Memory B cell (primary cell): Measurements from ENCODE around the gene NT5C3B.
"Not testable (repeated sequence)": the region's sequence is repeated elsewhere in the genome, so short reads cannot be mapped to it uniquely, and the experiment has no call there.

Experiments used
- ATAC-seq: fragments of 150-1000 bp; cut with Tn5 transposase; 2 replicates; pipeline ENCODE4 v1.10.0; 2021; ENCODE audit warnings: low read depth, mild to moderate bottlenecking, moderate library complexity
- DNase-seq, 2 donors: peaks; one replicate each; pipeline ENCODE4 v3.0.0; 2022; ENCODE audit warnings: low spot score in 2 of 2
- H3K27ac Mint-ChIP-seq: one replicate; pipeline ENCODE4 v1.8.0; 2022; ENCODE audit warnings: mild to moderate bottlenecking, moderate library complexity, mixed read lengths
- H3K27me3 Mint-ChIP-seq: one replicate; pipeline ENCODE4 v1.8.0; 2022; ENCODE audit warnings: mixed read lengths
- H3K36me3 Mint-ChIP-seq: one replicate; pipeline ENCODE4 v1.8.0; 2022; ENCODE audit warnings: mild to moderate bottlenecking, mixed read lengths
- H3K4me1 Mint-ChIP-seq: one replicate; pipeline ENCODE4 v1.8.0; 2022; ENCODE audit warnings: mixed read lengths
- H3K4me3 Mint-ChIP-seq: one replicate; pipeline ENCODE4 v1.8.0; 2022; ENCODE audit warnings: mild to moderate bottlenecking, moderate library complexity, mixed read lengths
- H3K9me3 Mint-ChIP-seq: one replicate; pipeline ENCODE4 v1.8.0; 2022; ENCODE audit warnings: mixed read lengths

NT5C3B gene

GRCh38 chr17:41776262-41776900 lies 59.7 kb downstream of the NT5C3B start:
- not testable (repeated sequence) for H3K9me3 Mint-ChIP-seq, H3K27ac Mint-ChIP-seq, H3K36me3 Mint-ChIP-seq, ATAC-seq, H3K4me3 Mint-ChIP-seq, DNase-seq, H3K27me3 Mint-ChIP-seq
- H3K4me1 Mint-ChIP-seq: peaks cover 12% of the 10 kb centered on the region

- Mint-ChIP-seq H3K9me3 (no peaks in the 10 kb centered on the region), H3K27ac (no peak overlapping the region), H3K36me3 (peaks cover 2% of the 10 kb centered on the region), H3K4me3 (no peak overlapping the region), H3K4me1 (peaks cover 13% of the 10 kb centered on the region), H3K27me3 (peaks cover 5% of the 10 kb centered on the region)
- DNase-seq (no peak), ATAC-seq (no peak)
Measured at GRCh38 chr17:41775394-41776226, 60.4 kb downstream of the NT5C3B start.
